Suppressor macrophage (primary cell): ENCODE data around the gene CFAP99.
A peak's percentile ranks its signal among the peaks of the same experiment; 100 is the strongest.

ENCODE experiments used
- DNase-seq, 4 experiments: peaks; one replicate each; pipeline ENCODE4 v3.0.0-alpha.2; 2020 to 2022

The CFAP99 gene

DNA sequence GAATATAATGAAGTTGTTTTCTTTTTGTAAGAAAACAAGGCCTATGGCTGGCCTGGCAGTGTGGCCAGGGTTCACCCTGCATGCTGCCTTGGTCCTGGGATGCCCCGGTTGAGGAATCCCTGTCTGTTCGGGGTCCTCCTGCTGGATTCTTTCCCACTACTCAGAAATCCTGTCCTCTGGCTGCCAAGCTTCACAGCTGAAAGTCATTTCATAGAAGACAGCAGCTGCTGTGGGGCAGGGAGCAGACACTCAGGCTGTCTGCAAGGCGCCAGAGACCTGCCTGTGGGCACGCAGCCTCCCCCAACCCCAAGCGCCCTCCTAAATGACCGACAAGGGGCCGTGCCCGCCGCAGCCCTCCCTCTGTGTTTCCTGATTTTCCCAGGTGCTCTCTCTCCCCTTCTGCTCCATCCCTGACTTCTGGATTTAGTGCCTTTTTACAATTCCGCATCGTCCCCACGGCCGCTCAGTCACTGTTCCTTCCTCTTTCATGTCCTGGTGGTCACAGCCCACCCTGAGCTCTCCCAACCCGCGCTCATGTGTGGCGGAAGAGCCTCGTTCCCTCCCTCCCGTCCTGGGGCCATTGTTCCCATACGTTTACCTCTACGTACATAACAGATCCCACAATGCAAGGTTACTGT lies 27.9 kb upstream of the CFAP99 start:
- peak; percentile 24 to 55 (median 38) for DNase-seq

DNA sequence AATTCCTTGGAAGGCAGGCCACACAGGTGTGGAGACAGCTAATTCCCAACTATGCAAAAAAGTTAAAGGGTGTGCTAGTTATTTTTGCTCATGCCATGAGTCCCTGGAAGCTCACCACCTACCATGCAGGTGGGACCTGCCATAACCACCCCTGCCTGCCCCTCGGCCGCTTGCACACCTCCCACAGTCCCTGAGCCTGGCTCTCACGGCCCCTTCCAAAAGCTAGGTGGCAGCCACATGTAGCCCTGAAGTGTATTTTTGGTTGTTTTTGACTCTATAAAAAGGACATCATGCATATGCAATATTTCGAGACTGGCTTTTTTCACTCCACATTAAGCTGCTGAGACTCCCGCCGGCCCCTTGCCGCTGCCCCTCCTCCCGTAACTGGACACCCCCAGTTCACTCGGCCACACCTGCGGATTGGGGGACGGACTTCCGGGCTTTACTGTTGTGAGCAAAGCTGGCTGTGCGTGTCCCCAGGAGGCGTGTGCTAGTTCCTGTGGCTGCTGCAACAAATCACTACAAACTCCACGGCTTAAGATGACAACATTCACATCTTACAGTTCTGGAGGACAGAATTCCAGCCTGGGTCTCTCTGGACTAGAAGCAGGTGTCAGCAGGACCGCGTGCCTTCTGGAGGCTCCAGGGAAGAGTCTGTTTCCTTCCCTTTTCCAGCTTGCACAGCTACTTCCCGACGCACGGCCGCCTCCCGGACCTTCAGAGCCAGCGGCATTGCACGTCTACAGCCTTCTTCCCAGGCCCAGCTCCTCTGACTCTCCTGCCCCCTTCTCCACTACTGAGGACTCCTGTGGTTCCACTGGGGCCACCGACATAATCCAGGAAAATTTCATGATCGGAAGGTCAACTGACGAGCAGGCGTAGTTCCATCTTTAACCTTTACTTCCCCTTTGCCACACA lies 25.1 kb upstream of the CFAP99 start:
- peak in 1 of 4 experiments; percentile 21 for DNase-seq

DNA sequence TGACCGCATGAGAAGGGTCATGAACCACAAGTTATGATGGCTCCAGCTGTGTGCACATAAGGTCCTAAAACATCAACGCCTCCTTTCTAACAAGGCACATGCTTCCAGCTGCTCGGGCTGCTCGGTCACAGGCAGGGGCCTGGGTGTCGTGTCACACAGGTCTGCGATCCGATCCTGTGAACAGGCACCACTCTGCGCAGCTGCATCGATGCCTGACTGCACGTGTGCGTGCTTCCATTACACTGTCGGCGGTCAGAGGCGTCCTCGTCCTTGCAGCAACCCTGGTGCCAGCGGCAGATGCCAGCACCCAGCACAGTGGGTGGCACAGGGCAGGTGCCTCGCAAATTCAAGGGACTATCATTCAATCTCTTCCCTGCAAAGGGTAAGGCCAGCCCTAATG lies 24.2 kb upstream of the CFAP99 start:
- no peak for DNase-seq

DNA sequence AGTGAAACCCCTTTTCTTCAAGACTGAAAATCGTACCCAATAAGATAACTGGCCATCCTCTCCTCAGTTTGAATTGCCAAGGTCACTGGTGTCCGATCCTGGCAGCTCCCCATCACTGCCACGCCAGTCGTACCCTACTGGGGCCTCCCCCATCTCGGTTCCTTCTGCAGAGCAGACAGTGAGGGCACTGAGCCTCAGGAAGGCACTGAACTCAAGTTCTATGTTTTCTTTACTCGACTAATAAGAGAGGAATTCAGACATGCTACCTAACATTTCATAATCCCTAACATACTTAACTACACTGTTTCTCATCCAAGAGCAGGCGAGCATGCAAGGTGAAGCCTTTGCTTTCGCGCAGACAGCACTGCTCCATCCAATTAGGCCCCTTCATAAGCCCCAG lies 23.7 kb upstream of the CFAP99 start:
- no peak for DNase-seq

DNA sequence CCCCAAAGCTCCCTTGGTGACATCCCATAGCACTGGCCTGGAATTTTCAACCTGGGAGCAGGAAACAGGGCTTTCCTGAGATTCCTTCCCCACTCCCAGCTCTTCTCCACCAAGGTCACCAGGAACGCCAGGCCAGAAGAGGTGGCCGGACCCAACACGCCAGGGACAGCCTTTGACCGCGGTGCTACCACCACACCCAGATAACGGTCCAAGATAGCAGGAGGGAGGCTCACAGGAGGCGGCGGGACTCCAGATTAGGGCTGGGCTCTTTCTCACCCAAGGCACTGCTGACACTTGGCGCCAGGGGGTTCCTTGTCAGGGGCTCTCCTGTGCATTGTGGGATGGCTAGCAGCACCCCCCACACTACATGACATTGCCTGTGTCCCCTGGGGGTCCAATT lies 23.2 kb upstream of the CFAP99 start:
- no peak for DNase-seq

DNA sequence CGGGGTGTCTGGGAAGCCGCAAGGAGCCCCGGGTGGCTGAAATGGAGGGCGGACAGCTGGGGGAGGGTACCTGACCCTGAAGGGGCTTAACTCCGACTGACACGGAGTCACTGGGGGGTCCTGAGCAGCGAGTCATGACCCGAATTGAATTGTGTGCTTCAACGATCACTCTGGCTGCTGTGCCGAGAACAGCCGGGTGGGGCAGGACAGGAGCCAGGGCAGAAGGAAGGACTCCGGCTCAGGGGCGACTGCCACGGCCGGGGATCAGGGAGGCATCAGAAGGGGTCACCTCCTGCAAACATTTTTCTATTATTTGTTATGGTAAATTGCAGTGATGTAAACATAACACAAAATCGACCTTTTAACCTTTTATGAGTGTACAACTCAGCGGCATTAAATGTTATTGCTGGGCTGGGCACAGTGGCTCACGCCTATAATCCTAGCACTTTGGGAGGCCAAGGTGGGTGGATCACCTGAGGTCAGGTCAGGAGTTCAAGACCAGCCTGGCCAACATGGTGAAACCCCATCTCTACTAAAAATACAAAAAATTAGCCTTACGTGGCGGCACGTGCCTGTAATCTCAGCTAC lies 21.9 kb upstream of the CFAP99 start:
- no peak for DNase-seq

DNA sequence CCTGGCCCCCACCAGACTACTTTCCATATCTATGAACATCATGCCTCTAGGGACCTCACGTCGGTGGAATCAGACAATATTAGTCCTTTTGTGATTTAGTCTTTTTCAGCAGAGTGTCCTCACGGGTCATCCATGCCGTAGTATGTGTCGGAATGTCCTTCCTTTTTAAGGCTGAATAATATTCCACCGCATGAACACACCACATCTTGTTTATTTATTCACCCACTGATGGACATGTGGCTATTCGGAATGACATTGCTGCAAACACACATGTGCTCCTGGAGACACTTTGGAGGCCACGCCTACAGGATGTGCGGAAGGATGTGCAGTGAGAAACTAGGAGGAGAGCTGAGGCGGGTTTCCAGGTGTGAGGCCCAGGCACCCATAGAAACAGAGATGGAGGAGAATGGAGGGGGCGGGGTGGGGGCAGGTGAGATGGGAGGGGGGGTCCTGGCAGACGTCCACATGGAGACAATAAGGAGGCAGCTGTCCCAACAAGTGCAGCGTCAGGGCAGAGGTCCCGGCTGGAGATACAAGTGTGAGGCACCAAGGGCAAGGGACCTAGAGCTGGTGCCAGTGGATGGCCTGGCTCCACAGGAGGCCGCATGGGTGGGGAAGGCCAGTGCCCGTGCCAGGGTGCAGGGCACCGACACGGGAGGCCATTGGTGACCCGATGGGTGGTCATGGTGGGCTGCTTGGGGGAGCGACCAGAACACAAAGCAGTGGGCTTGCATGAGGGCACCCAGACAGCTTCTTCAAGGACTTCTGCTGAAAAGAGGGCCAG lies 21.0 kb upstream of the CFAP99 start:
- DNase-seq = no peak

DNA sequence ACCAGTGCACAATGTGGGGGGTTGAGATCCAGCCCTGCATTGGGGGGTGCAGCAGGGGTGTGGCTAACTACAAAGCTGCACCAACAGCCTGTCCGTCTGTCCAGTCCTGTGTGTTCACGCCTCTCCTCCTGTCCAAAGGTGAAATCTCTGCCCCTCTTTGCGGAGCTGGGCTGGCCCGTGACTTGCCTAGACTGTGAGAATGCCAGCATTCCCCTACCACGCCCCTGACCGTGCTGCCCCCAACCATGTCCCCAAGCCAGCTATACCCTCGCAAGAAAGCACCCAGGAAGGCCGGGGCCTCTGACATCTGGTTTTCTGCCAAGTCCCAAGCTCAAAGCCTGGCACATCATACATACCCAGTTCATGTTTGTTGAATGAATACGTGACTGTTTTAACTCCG lies 19.5 kb upstream of the CFAP99 start:
- no peak for DNase-seq

DNA sequence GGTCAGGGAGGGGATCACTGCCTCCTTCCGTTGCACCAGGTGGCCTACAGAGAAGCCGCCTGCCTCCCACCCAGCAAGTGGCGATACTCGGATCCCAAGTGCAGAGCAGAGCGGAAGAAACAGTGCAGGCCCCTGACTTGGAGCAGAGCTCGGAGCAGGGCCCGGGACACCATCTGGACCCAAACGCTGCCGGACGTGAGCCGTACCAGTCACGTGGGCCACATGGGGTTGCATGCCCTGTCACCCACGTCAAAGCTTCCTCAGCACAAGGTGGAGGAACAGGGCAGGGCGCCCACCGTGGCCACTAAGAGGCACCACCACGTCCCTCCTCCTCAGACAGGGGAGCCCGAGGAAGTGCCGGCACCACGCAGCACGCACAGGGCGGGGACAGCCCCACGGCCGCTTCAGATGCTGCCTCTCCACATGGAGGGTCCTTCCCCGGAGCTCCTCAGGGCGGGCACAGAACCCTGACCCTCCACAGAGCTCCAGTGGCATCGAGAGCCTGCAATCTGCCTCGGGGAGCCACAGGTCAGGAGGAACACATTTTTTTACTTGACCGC lies 19.0 kb upstream of the CFAP99 start:
- no peak for DNase-seq

DNA sequence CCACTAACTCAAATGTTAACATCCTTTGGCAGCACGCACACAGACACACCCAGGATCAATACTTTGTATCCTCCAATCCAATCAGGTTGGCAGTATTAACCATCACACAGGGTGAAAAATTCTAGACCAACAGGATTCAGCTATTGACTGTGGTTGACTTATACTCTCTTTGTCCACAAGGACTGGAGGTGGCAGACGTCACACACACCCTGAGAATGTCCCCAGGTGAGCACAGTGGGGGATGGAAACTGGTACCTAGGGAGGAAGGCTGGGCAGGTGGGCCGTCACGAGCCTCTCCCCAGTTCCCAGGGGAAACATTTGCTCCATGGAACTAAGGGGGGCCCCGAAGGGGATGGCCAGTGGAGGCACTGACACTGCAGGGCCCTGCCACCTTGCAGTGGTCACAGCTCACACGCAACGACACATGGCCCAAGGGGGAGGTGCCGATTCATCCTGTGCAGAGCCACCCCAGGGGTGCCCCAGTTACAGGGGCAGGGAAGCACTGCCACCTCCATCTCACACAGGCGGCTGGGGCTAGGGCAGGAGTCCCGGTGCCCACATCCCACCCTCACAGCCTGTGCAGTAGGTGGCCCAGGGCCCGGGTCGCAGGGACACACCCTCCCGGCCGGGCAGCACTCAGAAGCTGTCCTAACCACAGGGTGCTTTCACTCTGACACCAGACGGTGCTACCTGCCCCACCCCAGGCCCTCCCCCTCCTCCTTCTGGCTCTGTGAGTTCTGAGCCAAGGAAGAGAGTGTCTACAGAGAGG lies 17.7 kb upstream of the CFAP99 start:
- no peak for DNase-seq

DNA sequence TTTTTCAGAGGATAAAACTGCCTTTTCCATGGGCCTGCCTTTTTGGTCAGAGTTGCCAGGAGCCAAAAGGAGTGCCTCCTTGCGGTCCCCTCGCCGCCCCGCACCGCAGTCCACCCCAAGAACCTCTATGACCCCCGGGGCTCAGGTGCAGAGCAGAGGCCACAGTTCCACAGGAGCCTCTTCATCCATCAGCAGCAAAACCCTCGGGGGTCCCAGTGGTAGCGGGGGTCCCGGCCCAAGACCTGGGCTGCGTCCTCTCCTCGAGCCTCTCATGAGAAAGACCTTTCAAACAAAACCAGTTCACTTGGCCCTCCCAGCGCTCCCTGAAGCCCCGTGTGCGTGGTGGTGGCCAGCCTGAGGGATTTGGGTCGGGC lies 17.2 kb upstream of the CFAP99 start:
- DNase-seq = no peak

DNA sequence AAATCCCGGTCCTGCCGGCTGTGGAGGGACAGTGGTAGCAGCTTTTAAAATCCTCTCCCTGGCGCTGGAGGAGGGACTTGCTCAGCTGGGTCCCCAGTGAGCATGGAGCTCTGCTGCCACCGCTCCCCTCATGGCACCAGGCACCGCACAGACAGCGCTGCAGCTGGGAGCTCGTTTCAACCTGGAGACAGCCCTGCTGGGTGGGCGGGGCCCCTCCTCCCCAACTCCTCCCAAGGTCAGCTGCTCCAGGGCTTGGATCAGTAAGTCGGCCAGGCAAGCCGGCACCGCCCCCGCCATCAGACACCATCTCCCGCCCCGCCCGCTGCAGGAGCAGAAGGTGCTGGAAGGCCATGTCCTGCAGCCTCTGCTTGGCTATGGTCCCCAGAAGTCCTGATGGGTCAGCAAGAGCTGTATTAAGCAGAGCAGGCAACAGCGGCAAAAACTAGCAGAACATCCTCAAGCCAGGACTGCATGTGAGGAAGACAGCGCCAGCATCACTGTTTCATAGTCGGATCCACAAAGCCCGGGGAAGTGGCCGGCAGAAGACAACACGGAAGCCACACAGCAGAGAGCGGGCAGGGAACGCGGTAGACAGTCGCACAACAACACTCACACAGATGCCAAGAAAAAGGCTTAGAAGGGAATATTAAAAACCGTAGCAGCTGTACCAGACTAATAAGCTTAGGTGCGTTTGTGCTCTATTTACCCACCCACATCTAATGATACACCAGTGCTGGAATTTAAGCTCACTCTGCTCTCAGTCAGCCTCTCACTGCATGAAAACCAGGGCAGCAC lies 16.5 kb upstream of the CFAP99 start:
- peak; percentile 62 to 88 (median 72) for DNase-seq

DNA sequence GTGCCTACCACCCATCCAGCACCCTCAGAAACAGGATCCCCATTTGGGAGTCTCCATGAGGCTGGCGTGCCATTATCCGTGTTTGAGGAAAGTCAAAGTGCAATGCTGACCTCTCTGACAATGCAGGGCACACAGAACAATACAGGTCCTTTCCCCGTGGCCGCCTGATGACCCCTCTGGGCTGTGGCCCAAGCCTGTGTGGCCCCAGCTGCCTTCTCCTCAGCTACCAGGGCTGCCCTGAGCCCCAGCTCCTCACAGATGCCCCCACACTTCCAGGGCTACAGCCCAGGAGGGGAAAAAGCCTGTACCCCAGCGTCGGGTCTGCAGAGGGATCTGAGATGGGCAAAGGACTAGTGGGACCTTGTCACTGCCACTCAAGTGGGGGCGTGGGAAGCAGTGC lies 15.8 kb upstream of the CFAP99 start:
- DNase-seq = no peak

DNA sequence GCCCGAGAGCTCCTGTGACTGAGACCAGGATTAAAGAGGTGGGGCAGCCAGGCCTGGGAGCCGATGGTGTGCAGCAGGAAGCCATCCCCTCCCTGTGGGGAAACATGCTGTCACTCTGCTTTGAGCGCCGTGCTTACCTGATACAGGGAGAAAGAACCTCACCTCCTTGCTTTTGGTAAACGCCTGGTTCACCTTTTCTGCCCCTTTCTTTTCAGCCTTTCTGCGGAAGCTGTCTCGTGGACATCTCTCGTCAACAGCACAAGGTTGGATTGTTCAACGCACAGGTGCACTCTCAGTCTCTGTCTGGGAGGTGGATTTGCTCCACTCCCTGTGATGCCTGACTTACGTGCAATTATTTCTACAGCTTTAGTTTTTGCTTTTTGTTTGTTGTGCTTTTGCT lies 12.3 kb upstream of the CFAP99 start:
- no peak for DNase-seq

DNA sequence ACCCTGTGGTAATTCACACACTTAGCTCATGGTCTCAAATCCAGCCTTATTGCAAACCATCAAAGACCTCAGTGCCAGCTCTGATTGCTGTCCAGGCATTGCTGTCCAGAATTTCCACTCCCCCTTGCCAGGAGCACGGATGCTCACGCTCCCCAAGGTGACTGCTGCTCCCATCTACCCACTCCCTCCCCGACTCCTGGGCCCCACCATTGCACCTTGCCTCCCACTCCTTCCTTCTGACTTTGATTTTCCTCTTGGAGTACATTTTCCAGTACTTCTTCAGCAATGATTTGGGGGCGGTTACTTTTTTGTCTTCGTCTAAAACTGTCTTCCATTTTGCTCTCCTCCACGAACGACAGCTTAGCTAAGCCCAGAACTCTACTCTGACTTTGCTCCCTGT lies 11.8 kb upstream of the CFAP99 start:
- no peak for DNase-seq

DNA sequence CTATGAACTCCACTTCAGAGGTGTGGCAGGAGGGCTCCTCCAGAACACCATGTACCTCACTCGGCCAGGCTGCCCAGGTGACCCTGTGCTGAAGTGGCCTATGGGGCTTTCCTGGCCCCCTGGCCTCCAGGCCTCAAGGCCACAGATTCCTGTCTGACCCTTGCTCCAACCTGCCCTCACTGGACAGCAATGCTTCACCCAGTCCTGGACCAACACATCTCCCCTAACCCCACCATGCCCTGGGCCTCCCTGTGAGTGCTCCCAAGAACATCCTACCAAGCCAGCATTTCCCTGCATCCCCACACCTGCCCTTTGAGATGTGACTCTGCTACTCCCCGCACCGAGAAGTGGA lies 10.8 kb upstream of the CFAP99 start:
- DNase-seq = no peak

DNA sequence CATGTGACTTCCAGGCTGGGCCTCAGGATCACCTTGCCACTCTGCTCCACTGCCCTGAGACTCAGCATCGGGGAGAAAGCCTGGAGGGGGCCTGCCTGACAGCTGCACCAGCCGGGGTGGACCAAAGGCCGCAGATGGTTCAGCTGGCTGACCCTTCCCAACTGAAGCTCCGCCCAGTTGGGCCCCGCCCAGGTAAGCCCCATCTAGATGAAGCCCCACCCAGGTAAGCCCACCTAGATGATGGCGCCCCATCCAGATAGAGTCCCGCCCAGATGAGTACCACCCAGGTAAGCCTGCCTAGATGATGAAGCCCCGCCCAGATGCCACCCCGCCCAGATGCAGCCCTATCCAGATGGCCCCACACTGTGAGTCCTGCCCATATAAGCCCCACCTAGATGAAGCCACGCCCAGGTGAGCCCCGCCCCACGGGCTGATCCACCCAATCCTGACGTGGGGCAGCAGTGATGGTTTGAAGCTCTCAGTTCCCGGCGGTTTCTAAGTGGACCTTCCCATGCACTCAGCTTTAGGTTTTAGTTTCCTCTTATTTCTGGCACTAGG lies 10.3 kb upstream of the CFAP99 start:
- no peak for DNase-seq

DNA sequence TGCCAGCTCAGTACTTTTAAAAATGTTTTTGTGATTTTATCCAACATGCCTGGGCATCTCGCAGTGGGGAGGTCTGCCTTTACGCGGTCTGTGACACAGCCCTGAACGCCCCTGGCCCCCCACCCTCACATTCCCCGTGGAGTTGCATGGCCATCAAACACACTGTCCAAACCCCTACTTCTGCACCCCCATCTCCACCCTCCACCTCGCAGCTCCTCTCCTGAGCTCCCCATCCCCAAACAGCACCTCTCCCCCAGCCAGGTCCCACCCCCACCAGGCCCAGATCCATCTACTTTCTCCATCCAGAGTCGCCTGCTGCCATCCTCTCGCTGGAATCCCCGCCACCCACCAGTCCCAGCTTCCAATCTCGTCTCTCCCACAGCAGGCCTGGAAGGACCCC lies 9.8 kb upstream of the CFAP99 start:
- no peak for DNase-seq

DNA sequence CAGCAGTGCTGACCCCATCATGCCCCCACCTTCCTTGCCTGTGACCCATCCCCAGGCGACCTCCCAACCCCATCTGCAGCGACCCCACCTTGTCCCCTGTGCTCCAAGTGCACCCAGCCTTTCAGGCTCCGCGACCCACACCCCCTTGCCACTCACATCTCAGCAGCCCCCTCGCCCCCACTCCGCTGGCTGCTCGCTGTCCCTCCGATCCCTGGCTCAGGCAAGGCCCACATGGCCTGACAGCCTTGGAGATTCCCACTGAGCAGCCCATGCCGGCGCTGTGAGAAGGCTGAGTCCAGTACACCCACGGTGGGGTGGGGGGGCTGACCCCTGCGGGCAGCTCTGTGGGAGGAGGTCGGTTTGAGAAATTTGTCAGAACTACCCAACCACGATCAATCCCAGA lies 9.4 kb upstream of the CFAP99 start:
- no peak for DNase-seq

DNA sequence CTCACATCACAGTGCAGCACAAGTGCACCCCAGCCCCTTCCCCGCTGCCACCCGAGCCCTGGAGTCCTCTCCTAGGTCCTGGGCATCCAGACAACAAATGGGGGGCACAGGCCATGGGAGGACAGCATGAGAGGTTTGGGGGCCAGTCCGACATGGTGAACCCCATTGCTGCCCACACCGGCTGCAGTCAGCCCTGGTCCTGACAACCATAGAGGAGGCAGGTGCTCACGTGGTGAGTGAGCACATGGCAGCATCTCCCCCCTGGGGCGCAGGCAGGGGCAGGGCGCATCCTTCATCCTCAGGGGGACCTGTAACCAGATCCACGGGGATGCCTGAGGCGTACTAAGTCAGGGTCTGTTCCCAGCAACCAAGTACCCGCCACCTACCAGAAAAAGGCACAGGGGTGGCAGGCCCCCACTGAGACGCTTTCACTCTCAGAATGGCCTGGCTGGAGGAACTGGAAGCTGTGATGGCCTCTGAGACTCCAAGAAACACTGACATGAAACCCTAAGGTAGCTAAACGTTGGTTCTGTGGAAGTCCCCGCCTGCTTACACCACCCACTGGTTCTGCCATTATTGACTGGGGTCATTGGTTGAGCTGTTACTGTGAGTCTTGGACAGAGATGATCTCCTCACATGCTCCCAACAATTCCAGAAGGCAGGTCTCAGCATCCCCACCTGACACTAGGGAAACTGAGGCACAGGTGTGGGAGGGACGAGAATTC lies 6.8 kb upstream of the CFAP99 start:
- peak; percentile 18 to 36 (median 25) for DNase-seq
